ENCODE data around the gene CTNNA1. TPM values are rescaled to one million over a fixed set of nuclear protein-coding genes. Genes with fewer than 3 reads are reported as not detected.

CTNNA1 gene
- polyA plus RNA-seq, 3 donors: 56.6 to 84.5 (median 66.2) TPM

GRCh38 chr5:138883211-138883610 lies 130.0 kb downstream of the CTNNA1 start:
- no peak overlapping the region for H2AFZ ChIP-seq (ENCODE audit: insufficient read depth, low read depth, low read length, poor library complexity, severe bottlenecking)
- Mint-ChIP-seq H3K36me3 (peaks cover 17 to 30% of the 10 kb centered on the region in 2 donors), H3K27me3 (ENCODE audit: low read depth in 3 of 3) (peaks cover 0 to 1% (median 0%) of the 10 kb centered on the region in 3 donors), H3K4me1 (peaks cover 10% of the 10 kb centered on the region), H3K27ac (no peak overlapping the region), H3K9me3 (no peaks in the 10 kb centered on the region), H3K4me3 (no peak overlapping the region)
- no peak overlapping the region for H3K27ac ChIP-seq (ENCODE audit: low read depth in 1 of 2, low read length in 2 of 2)
- no peak overlapping the region for H3K4me3 ChIP-seq (replicated peaks in 1 of 3; ENCODE audit: low read depth in 2 of 3, low read length in 3 of 3)
- peaks cover 12 to 27% of the 10 kb centered on the region in 2 donors for H3K36me3 ChIP-seq (replicated peaks in 1 of 2; ENCODE audit: control insufficient read depth in 1 of 2, insufficient read depth in 2 of 2, low read length in 2 of 2)
- no peak overlapping the region for H3K9ac ChIP-seq (ENCODE audit: insufficient read depth, low read length, poor library complexity, severe bottlenecking)
- H3K79me2 ChIP-seq (ENCODE audit: insufficient read depth, low read length): no peaks in the 10 kb centered on the region
- no peaks in the 10 kb centered on the region for H3K27me3 ChIP-seq (ENCODE audit: control insufficient read depth in 2 of 2, insufficient read depth in 2 of 2, low read length in 2 of 2)
- no peak overlapping the region for H3K4me2 ChIP-seq (replicated peaks; ENCODE audit: extremely low read depth, low read length, poor library complexity, severe bottlenecking)
- no peaks in the 10 kb centered on the region for H3K4me1 ChIP-seq (ENCODE audit: control insufficient read depth in 1 of 2, insufficient read depth in 2 of 2, low read length in 2 of 2)
- no peak for DNase-seq
- peaks cover 66% of the 10 kb centered on the region for H4K20me1 ChIP-seq (ENCODE audit: insufficient read depth, low read length)
- intact Hi-C loops (cut with micrococcal nuclease): no loop called here
- no peaks in the 10 kb centered on the region for H3K9me3 ChIP-seq (replicated peaks in 1 of 2; ENCODE audit: control insufficient read depth in 1 of 2, insufficient read depth in 1 of 2, low read length in 2 of 2)
- no peak for TF ChIP-seq CTCF (IDR thresholded peaks at IDR 0.05)

GRCh38 chr5:138884094-138884493 lies 130.9 kb downstream of the CTNNA1 start:
- no peak overlapping the region for H3K27ac ChIP-seq (ENCODE audit: low read depth in 1 of 2, low read length in 2 of 2)
- peaks cover 57% of the 10 kb centered on the region for H4K20me1 ChIP-seq (ENCODE audit: insufficient read depth, low read length)
- H3K27ac Mint-ChIP-seq: no peak overlapping the region
- H3K27me3 ChIP-seq (ENCODE audit: control insufficient read depth in 2 of 2, insufficient read depth in 2 of 2, low read length in 2 of 2): no peaks in the 10 kb centered on the region
- no peak for TF ChIP-seq CTCF (IDR thresholded peaks at IDR 0.05)
- peaks cover 21 to 36% of the 10 kb centered on the region in 2 donors for H3K36me3 ChIP-seq (replicated peaks in 1 of 2; ENCODE audit: control insufficient read depth in 1 of 2, insufficient read depth in 2 of 2, low read length in 2 of 2)
- H3K4me3 Mint-ChIP-seq: no peak overlapping the region
- H3K9ac ChIP-seq (ENCODE audit: insufficient read depth, low read length, poor library complexity, severe bottlenecking): no peak overlapping the region
- peaks cover 0 to 2% of the 10 kb centered on the region in 2 donors for H3K9me3 ChIP-seq (replicated peaks in 1 of 2; ENCODE audit: control insufficient read depth in 1 of 2, insufficient read depth in 1 of 2, low read length in 2 of 2)
- H3K9me3 Mint-ChIP-seq: peaks cover 0 to 6% (median 0%) of the 10 kb centered on the region in 7 donors
- peaks cover 10% of the 10 kb centered on the region for H3K4me1 Mint-ChIP-seq
- H3K4me1 ChIP-seq (ENCODE audit: control insufficient read depth in 1 of 2, insufficient read depth in 2 of 2, low read length in 2 of 2): no peaks in the 10 kb centered on the region
- no peak overlapping the region for H2AFZ ChIP-seq (ENCODE audit: insufficient read depth, low read depth, low read length, poor library complexity, severe bottlenecking)
- WGBS (ENCODE audit: insufficient coverage): no CpG with 5 or more reads among the region's 1 CpG
- no peak overlapping the region for H3K4me3 ChIP-seq (replicated peaks in 1 of 3; ENCODE audit: low read depth in 2 of 3, low read length in 3 of 3)
- peaks cover 26 to 39% of the 10 kb centered on the region in 2 donors for H3K36me3 Mint-ChIP-seq
- no peak for DNase-seq
- no peaks in the 10 kb centered on the region for H3K27me3 Mint-ChIP-seq (ENCODE audit: low read depth in 3 of 3)
- no peak overlapping the region for H3K4me2 ChIP-seq (replicated peaks; ENCODE audit: extremely low read depth, low read length, poor library complexity, severe bottlenecking)
- H3K79me2 ChIP-seq (ENCODE audit: insufficient read depth, low read length): no peaks in the 10 kb centered on the region
- intact Hi-C loops (cut with micrococcal nuclease): no loop called here

Measured in CD14-positive monocyte (primary cell).